Smooth muscle cell (in vitro differentiated cells): ENCODE results near the gene COX11. TPM values are rescaled to one million over a fixed set of nuclear protein-coding genes. Genes with fewer than 3 reads are reported as not detected.

Experiments
- DNase-seq: peaks from one replicate; lab custom pipeline; 2025; ENCODE audit not compliant: unreplicated experiment; lab: John Stamatoyannopoulos, UW
- H2AFZ ChIP-seq: fragments of 200-600 bp; sonication (generic); 2 replicates; pipeline ENCODE4 v1.6.0; 2016; ENCODE audit warnings: antibody characterized with exemption, low read depth, mild to moderate bottlenecking
- H3F3A ChIP-seq: fragments of 200-600 bp; sonication (generic); 2 replicates; pipeline ENCODE4 v1.6.0; 2017; ENCODE audit warnings: antibody characterized with exemption, low read depth
- H3K27ac ChIP-seq: fragments of 200-600 bp; sonication (generic); 2 replicates; pipeline ENCODE4 v1.5.1; 2016; ENCODE audit warnings: low read depth, mild to moderate bottlenecking
- H3K27me3 ChIP-seq: fragments of 200-600 bp; sonication (generic); 2 replicates; pipeline ENCODE4 v1.6.1; 2016; ENCODE audit warnings: low read depth, mild to moderate bottlenecking
- H3K36me3 ChIP-seq: fragments of 200-600 bp; sonication (generic); 2 replicates; pipeline ENCODE4 v1.5.1; 2016; ENCODE audit warnings: low read depth
- H3K4me1 ChIP-seq: fragments of 200-600 bp; sonication (generic); 2 replicates; pipeline ENCODE4 v1.5.1; 2016; ENCODE audit warnings: low read depth
- H3K4me2 ChIP-seq: fragments of 200-600 bp; sonication (generic); 2 replicates; pipeline ENCODE4 v1.6.0; 2016; ENCODE audit warnings: mild to moderate bottlenecking
- H3K4me3 ChIP-seq: fragments of 200-600 bp; sonication (generic); 2 replicates; pipeline ENCODE4 v1.5.1; 2016; ENCODE audit warnings: mild to moderate bottlenecking
- H3K79me2 ChIP-seq: fragments of 200-600 bp; sonication (generic); 2 replicates; pipeline ENCODE4 v1.6.0; 2016; ENCODE audit warnings: low read depth, mild to moderate bottlenecking
- H3K9ac ChIP-seq: fragments of 200-600 bp; sonication (generic); 2 replicates; pipeline ENCODE4 v1.6.0; 2016; ENCODE audit warnings: low read depth
- H3K9me3 ChIP-seq: fragments of 200-600 bp; sonication (generic); replicated peaks from 2 replicates; pipeline ENCODE4 v1.5.1; 2016; ENCODE audit warnings: low read depth
- H4K20me1 ChIP-seq: fragments of 200-600 bp; sonication (generic); 2 replicates; pipeline ENCODE4 v1.6.0; 2016; ENCODE audit warnings: low read depth
- CTCF ChIP-seq: fragments of 200-600 bp; sonication (generic); IDR thresholded peaks from 2 replicates; pipeline ENCODE4 v1.5.1; 2017; ENCODE audit warnings: borderline replicate concordance, mild to moderate bottlenecking, antibody characterized with exemption; ENCODE audit not compliant: insufficient read depth, poor library complexity, severe bottlenecking
- WGBS: methylation state at CpG from one replicate; pipeline ENCODE4 v1.1.7; 2016; ENCODE audit warnings: low lambda C conversion rate; 5-methylcytosine and 5-hydroxymethylcytosine counted together
- polyA plus RNA-seq: library from polyadenylated mRNA; unstranded; fragments of >200 nt; fragmentation: Nextera tagmentation; extraction: Ambion mirVana; gene quantifications from 2 replicates; pipeline ENCODE4 v1.2.1, GENCODE V29; 2016
- total RNA-seq: library from RNA; depleted of rRNA; stranded (reverse); fragments of >200 nt; gene quantifications from 2 replicates; pipeline ENCODE4 v1.2.3, GENCODE V29; 2014

COX11 gene
- total and polyA plus RNA-seq, 2 experiments from 2014 or later: 30.5 to 38.9 TPM

- 63% methylated on average over 3 of the region's 3 CpGs for WGBS
- no peak overlapping the region for H3K4me3 ChIP-seq
- H2AFZ ChIP-seq: no peak overlapping the region
Observed at GRCh38 chr17:54956791-54957190, 11.7 kb downstream of the COX11 start.

GRCh38 chr17:54951286-54951685 is 17.2 kb downstream of the COX11 start:
- Histone ChIP-seq H3K4me1 (no peaks in the 10 kb centered on the region), H4K20me1 (no peaks in the 10 kb centered on the region), H3K4me3 (no peak overlapping the region), H3K79me2 (no peaks in the 10 kb centered on the region), H3K4me2 (no peak overlapping the region), H3F3A (no peaks in the 10 kb centered on the region), H3K27ac (no peak overlapping the region), H3K9ac (no peak overlapping the region), H3K27me3 (no peaks in the 10 kb centered on the region), H3K36me3 (no peaks in the 10 kb centered on the region), H2AFZ (no peak overlapping the region), H3K9me3 (no peaks in the 10 kb centered on the region)
- 70% methylated on average over 4 of the region's 4 CpGs for WGBS
- no peak for DNase-seq
- TF ChIP-seq CTCF: no peak

More at GRCh38 chr17:54956791-54957190, 11.7 kb downstream of the COX11 start:
- Histone ChIP-seq H3K36me3 (peaks cover 17% of the 10 kb centered on the region), H4K20me1 (no peaks in the 10 kb centered on the region), H3K27ac (no peak overlapping the region), H3K27me3 (no peaks in the 10 kb centered on the region), H3K4me2 (no peak overlapping the region), H3K9me3 (no peaks in the 10 kb centered on the region), H3F3A (no peaks in the 10 kb centered on the region), H3K9ac (no peak overlapping the region), H3K79me2 (no peaks in the 10 kb centered on the region), H3K4me1 (no peaks in the 10 kb centered on the region)
- DNase-seq: no peak
- no peak for TF ChIP-seq CTCF

GRCh38 chr17:54950116-54950515 is 18.3 kb downstream of the COX11 start:
- no peaks in the 10 kb centered on the region for H3K36me3 ChIP-seq
- H3K4me3 ChIP-seq: no peak overlapping the region
- no peak overlapping the region for H3K4me2 ChIP-seq
- no peaks in the 10 kb centered on the region for H3K27me3 ChIP-seq
- H3K27ac ChIP-seq: no peak overlapping the region
- H3K9ac ChIP-seq: no peak overlapping the region
- TF ChIP-seq CTCF: no peak
- no peak for DNase-seq
- WGBS: 98% methylated on average over 2 of the region's 2 CpGs
- no peaks in the 10 kb centered on the region for H3K79me2 ChIP-seq
- H3K4me1 ChIP-seq: no peaks in the 10 kb centered on the region
- no peaks in the 10 kb centered on the region for H4K20me1 ChIP-seq
- H3K9me3 ChIP-seq: no peaks in the 10 kb centered on the region
- H2AFZ ChIP-seq: no peak overlapping the region
- no peaks in the 10 kb centered on the region for H3F3A ChIP-seq

GRCh38 chr17:54948380-54948779 is 20.1 kb downstream of the COX11 start:
- DNase-seq: no peak
- Histone ChIP-seq H2AFZ (no peak overlapping the region), H3K27me3 (no peaks in the 10 kb centered on the region), H3K9me3 (no peaks in the 10 kb centered on the region), H4K20me1 (no peaks in the 10 kb centered on the region), H3F3A (no peaks in the 10 kb centered on the region), H3K4me1 (no peaks in the 10 kb centered on the region), H3K4me3 (no peak overlapping the region), H3K27ac (no peak overlapping the region), H3K4me2 (no peak overlapping the region), H3K9ac (no peak overlapping the region), H3K79me2 (no peaks in the 10 kb centered on the region), H3K36me3 (no peaks in the 10 kb centered on the region)
- TF ChIP-seq CTCF: no peak
- WGBS: 44% methylated on average over 5 of the region's 5 CpGs
